ENCODE measurements around the gene TBX4.
"Not testable (repeated sequence)": the region's sequence is repeated elsewhere in the genome, so short reads cannot be mapped to it uniquely, and the experiment has no call there.

TBX4 gene

DNA sequence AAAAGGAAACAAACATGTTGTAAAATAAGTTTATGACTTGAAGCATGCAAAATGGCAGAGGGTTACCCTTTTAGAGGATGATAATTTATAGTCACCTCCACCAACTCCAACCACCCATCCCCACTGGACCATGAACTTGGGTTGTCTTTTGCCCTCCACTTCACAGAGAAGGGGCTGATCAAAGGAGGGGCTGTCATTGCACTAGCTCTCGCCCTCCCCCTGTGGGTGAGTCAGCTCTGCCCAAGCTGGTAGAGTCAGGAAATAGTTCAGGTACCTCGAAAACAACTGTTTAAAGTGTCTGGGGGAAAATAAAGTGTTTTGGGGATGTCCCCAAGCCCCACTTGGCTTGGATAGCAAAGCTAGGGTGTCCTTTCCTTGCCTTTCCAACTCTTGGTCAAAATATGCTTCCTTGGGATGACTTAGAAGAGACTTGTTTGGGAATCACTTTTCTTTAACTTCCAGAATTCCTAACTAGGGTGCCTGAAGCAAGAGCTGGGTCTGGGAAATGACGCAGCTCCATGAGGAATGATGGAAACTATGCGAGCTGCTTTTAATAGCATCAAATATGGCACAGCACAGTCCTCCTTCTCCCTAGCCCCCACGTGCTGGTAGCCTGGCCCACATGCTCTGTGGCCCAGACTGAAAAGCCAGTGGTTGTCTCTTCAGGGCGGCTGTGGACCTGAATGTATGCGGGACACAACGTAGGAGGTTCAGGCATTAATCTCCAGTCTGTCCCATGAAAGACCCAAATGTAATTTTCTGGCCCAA is 40.7 kb downstream of the TBX4 start:
- Histone ChIP-seq H3K4me1 (ENCODE audit: low read depth, poor library complexity, severe bottlenecking) (no peaks in the 10 kb centered on the region), H3K9ac (no peak overlapping the region), H3K79me2 (ENCODE audit: insufficient read depth, low read depth) (no peaks in the 10 kb centered on the region)

DNA sequence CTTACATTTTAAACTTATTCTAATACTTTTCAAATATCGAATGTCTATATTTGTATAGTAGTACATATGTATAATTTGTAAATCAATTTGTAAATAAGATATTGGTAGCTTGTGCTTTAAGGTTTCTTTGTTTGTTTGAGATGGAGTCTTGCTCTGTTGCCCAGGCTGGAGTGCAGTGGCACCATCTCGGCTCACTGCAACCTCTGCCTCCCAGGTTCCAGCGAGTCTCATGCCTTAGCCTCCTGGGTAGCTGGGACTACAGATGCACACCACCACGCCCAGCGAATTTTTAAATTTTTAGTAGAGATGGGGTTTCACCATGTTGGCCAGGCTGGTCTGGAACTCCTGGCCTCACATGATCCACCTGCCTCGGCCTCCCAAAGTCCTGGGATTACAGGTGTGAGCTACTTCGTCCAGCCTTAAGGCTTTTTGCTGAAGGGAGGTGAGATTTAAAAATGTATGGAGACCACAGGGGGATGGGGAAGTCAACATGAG is 41.7 kb downstream of the TBX4 start:
- H3K79me2 ChIP-seq (ENCODE audit: insufficient read depth, low read depth): not testable (repeated sequence)

More for the DNA sequence above, 40.7 kb downstream of the TBX4 start:
- Histone ChIP-seq H3K4me2 (no peak overlapping the region), H3K27me3 (ENCODE audit: insufficient read depth, low read depth) (no peaks in the 10 kb centered on the region), H3K27ac (no peak overlapping the region), H4K20me1 (ENCODE audit: insufficient read depth) (no peaks in the 10 kb centered on the region), H3K36me3 (ENCODE audit: insufficient read depth) (no peaks in the 10 kb centered on the region), H2AFZ (ENCODE audit: low read depth) (no peak overlapping the region), H3K4me3 (IDR thresholded peaks at IDR 0.05; ENCODE audit: insufficient read depth, low read depth, low read length) (no peak overlapping the region)
- TF ChIP-seq, protein P1, sequence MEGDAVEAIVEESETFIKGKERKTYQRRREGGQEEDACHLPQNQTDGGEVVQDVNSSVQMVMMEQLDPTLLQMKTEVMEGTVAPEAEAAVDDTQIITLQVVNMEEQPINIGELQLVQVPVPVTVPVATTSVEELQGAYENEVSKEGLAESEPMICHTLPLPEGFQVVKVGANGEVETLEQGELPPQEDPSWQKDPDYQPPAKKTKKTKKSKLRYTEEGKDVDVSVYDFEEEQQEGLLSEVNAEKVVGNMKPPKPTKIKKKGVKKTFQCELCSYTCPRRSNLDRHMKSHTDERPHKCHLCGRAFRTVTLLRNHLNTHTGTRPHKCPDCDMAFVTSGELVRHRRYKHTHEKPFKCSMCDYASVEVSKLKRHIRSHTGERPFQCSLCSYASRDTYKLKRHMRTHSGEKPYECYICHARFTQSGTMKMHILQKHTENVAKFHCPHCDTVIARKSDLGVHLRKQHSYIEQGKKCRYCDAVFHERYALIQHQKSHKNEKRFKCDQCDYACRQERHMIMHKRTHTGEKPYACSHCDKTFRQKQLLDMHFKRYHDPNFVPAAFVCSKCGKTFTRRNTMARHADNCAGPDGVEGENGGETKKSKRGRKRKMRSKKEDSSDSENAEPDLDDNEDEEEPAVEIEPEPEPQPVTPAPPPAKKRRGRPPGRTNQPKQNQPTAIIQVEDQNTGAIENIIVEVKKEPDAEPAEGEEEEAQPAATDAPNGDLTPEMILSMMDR (conservative IDR thresholded peaks at IDR 0.05; ENCODE audit: low read depth, low read length): no peak

DNA sequence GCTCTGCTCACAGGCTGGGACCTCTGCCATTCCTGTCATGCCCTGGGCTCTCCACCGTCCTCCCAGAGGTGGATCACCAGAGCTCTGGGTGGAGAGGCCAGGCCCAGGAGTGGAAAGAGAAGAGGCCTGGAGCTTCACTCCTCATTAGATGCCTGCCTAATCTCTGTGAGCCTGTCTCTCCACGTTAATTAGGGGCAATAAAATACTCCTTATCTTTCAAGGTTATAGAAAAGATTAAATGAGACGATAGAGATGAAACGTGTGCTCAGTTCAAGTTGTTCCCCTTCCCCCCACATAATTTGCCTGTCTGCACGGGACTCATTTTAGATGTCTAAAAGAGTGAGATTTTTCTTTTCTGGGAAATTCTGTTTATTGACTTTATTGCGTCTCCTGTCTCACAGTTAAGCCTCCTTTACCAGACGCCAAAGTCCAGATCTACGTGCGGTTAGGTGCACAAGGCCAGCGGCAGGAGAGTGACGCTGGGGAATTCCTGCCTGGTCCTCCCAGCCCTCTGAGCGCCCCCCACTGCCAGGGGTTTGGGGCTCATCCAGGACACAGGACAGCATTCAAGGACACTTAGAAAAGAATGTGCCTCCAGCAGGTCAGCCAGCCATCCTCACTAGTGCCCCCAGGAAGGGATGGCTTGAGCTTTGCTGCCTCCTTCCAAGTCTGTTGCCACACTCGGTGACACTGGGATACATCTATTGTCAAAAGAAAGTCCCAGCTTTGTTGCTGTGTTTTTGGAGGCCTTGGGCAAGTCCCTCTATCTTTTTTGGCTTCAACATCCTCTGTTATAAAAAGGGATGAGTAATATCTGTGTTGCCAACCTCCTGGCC is 42.3 kb downstream of the TBX4 start:
- no peaks in the 10 kb centered on the region for H3K36me3 ChIP-seq (ENCODE audit: insufficient read depth)
- TF ChIP-seq, protein P1 (conservative IDR thresholded peaks at IDR 0.05; ENCODE audit: low read depth, low read length): no peak
- H3K9ac ChIP-seq: no peak overlapping the region
- no peaks in the 10 kb centered on the region for H4K20me1 ChIP-seq (ENCODE audit: insufficient read depth)
- no peak overlapping the region for H3K4me3 ChIP-seq (IDR thresholded peaks at IDR 0.05; ENCODE audit: insufficient read depth, low read depth, low read length)
- no peak overlapping the region for H2AFZ ChIP-seq (ENCODE audit: low read depth)
- no peak overlapping the region for H3K27ac ChIP-seq
- no peaks in the 10 kb centered on the region for H3K79me2 ChIP-seq (ENCODE audit: insufficient read depth, low read depth)
- H3K27me3 ChIP-seq (ENCODE audit: insufficient read depth, low read depth): no peaks in the 10 kb centered on the region
- no peak overlapping the region for H3K4me2 ChIP-seq
- H3K4me1 ChIP-seq (ENCODE audit: low read depth, poor library complexity, severe bottlenecking): no peaks in the 10 kb centered on the region

More for the DNA sequence above, 41.7 kb downstream of the TBX4 start:
- H3K4me3 ChIP-seq (IDR thresholded peaks at IDR 0.05; ENCODE audit: insufficient read depth, low read depth, low read length); H4K20me1 ChIP-seq (ENCODE audit: insufficient read depth); H3K27ac ChIP-seq; H3K9ac ChIP-seq; H3K4me1 ChIP-seq (ENCODE audit: low read depth, poor library complexity, severe bottlenecking); H3K27me3 ChIP-seq (ENCODE audit: insufficient read depth, low read depth); H3K36me3 ChIP-seq (ENCODE audit: insufficient read depth); H2AFZ ChIP-seq (ENCODE audit: low read depth); H3K4me2 ChIP-seq: not testable (repeated sequence)

GRCh38 chr17:61495161-61495857 is 43.1 kb downstream of the TBX4 start:
- no peaks in the 10 kb centered on the region for H3K4me1 ChIP-seq (ENCODE audit: low read depth, poor library complexity, severe bottlenecking)
- TF ChIP-seq, protein P1 (conservative IDR thresholded peaks at IDR 0.05; ENCODE audit: low read depth, low read length): no peak
- H3K27me3 ChIP-seq (ENCODE audit: insufficient read depth, low read depth): no peaks in the 10 kb centered on the region
- H3K9ac ChIP-seq: no peak overlapping the region
- H2AFZ ChIP-seq (ENCODE audit: low read depth): no peak overlapping the region
- H3K36me3 ChIP-seq (ENCODE audit: insufficient read depth): no peaks in the 10 kb centered on the region
- no peak overlapping the region for H3K4me3 ChIP-seq (IDR thresholded peaks at IDR 0.05; ENCODE audit: insufficient read depth, low read depth, low read length)
- H4K20me1 ChIP-seq (ENCODE audit: insufficient read depth): no peaks in the 10 kb centered on the region
- no peak overlapping the region for H3K4me2 ChIP-seq
- H3K27ac ChIP-seq: no peak overlapping the region
- no peaks in the 10 kb centered on the region for H3K79me2 ChIP-seq (ENCODE audit: insufficient read depth, low read depth)

All from KMS-11 (cell line).